Cardiac muscle cell (in vitro differentiated cells and primary cell): ENCODE measurements around the gene C14orf180. TPM values are rescaled to one million over a fixed set of nuclear protein-coding genes. Genes with fewer than 3 reads are reported as not detected.

Experiments
- DNase-seq, 2 donors: peaks; one replicate each; pipeline versions ENCODE4 v3.0.0 to v3.0.0-alpha.2; 2010 to 2017; ENCODE audit warnings: low read depth in 1 of 2, low spot score in 1 of 2
- H3K27ac ChIP-seq: fragments of 200-600 bp; sonication (generic); 2 replicates; pipeline ENCODE4 v1.5.1; 2016
- H3K27me3 ChIP-seq: fragments of 200-600 bp; sonication (generic); 2 replicates; pipeline ENCODE4 v1.6.0; 2016; ENCODE audit warnings: control low read depth
- H3K36me3 ChIP-seq: fragments of 200-600 bp; sonication (generic); 2 replicates; pipeline ENCODE4 v1.5.1; 2016; ENCODE audit warnings: control low read depth
- H3K4me1 ChIP-seq: fragments of 200-600 bp; sonication (generic); 2 replicates; pipeline ENCODE4 v1.8.1; 2017; ENCODE audit warnings: low read depth, mild to moderate bottlenecking, mixed run types
- H3K4me3 ChIP-seq: fragments of 200-600 bp; sonication (generic); 2 replicates; pipeline ENCODE4 v1.5.1; 2016; ENCODE audit warnings: mild to moderate bottlenecking
- H3K9me3 ChIP-seq: fragments of 200-600 bp; sonication (generic); 2 replicates; pipeline ENCODE4 v1.5.1; 2017; ENCODE audit warnings: low read depth, mild to moderate bottlenecking, control low read depth
- CTCF ChIP-seq: IDR thresholded peaks from 2 replicates; pipeline ENCODE4 v1.5.1; 2012; ENCODE audit warnings: low read depth, mild to moderate bottlenecking, low read length
- polyA plus RNA-seq: library from polyadenylated mRNA; unstranded; fragments of >200 nt; fragmentation: Nextera tagmentation; extraction: Ambion mirVana; gene quantifications from 2 replicates; pipeline ENCODE4 v1.2.1, GENCODE V29; 2016
- total RNA-seq: library from RNA; depleted of rRNA; stranded (reverse); fragments of >200 nt; gene quantifications from 2 replicates; pipeline ENCODE4 v1.2.3, GENCODE V29; 2016

The C14orf180 gene
- total and polyA plus RNA-seq, 2 experiments from 2014 or later = 17.1 to 19.7 TPM

GRCh38 chr14:104536942-104537612, 42.5 kb upstream of the C14orf180 start:
- DNase-seq = peak in 1 of 2 donors; percentile 57
- no peak overlapping the region for H3K27ac ChIP-seq
- no peak for TF ChIP-seq CTCF

GRCh38 chr14:104537613-104537988, 42.0 kb upstream of the C14orf180 start:
- no peaks in the 10 kb centered on the region for H3K36me3 ChIP-seq
- TF ChIP-seq CTCF = no peak
- H3K27me3 ChIP-seq = no peaks in the 10 kb centered on the region
- no peak overlapping the region for H3K27ac ChIP-seq
- H3K4me1 ChIP-seq = no peaks in the 10 kb centered on the region
- H3K4me3 ChIP-seq = no peak overlapping the region
- H3K9me3 ChIP-seq = no peaks in the 10 kb centered on the region
- DNase-seq = no peak

More at GRCh38 chr14:104536942-104537612, 42.5 kb upstream of the C14orf180 start:
- Histone ChIP-seq H3K9me3 (no peaks in the 10 kb centered on the region), H3K4me3 (no peak overlapping the region), H3K36me3 (no peaks in the 10 kb centered on the region), H3K27me3 (no peaks in the 10 kb centered on the region), H3K4me1 (no peaks in the 10 kb centered on the region)

DNA sequence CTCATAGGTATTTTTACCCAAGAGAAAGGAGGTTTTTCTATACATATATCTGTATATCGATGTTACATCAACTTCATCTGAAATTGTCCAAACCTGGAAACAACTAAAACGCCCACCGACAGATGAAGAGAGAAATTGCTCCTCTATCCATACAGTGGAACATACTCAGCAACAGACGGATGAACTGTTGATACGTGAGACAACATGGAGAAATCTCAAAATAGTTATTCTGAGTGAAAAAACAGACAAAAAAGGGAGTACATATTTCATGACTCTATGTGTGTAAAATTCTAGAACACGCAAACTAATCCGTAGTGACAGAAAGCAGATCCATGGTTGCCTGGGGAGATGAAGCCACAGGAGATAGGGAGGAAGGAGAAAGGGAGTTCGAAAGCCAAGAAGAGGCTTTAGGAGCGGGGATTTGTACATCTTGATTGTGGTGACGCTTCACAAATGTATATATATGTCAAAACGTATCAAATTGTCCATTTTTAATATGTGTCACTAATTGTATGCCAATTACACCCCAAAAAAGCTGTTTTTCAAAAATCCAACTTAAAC, 37.6 kb upstream of the C14orf180 start:
- H3K9me3 ChIP-seq = no peaks in the 10 kb centered on the region
- H3K4me1 ChIP-seq = no peaks in the 10 kb centered on the region
- no peak overlapping the region for H3K27ac ChIP-seq
- no peaks in the 10 kb centered on the region for H3K36me3 ChIP-seq
- TF ChIP-seq CTCF = no peak
- no peak for DNase-seq
- H3K4me3 ChIP-seq = no peak overlapping the region
- H3K27me3 ChIP-seq = no peaks in the 10 kb centered on the region

DNA sequence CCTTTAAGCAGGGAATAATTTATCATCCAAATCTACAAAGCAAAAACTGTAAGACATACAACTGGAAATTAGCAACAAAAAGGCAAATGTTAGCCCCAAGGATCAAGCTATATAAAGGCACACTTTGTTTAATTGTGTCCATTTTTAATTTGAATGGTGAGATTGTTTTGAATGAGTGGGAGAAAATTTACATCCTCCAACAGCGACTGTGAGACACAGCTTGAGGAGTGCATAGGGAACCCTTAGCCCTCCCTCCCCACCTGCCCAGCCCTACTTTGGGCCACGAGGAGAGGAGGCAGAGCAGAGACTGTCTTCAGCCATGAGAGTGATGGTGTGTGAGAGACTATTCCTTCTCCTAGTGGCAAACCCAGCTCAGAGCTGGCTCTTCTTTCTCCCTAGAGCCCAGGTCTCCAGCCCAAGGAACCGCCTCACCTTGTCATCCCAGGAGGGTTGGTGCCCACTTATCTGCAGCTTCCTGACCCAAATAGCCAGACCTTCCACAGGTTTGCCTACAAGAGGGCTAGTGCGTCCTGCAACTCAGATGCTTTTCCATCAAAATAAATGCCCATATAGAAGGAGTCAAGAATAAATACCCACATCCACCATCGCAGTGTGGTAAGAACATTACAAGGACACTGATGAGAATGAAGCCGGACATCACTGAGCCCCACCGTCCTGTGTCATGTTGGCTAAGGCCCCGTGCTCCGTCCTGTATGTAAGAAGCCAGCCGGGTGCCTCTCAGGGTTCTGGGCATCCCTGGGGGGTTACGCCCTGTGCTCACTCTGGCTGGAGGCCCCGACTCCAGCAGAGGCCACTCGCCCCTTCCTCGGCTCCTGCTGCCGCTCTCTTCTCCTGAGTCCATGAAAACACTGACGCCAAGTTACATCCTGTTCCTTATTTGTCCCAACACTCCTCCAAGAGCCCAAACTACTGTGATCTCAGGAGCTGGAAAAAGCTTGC, 36.4 kb upstream of the C14orf180 start:
- Histone ChIP-seq H3K27ac (no peak overlapping the region), H3K9me3 (no peaks in the 10 kb centered on the region), H3K36me3 (no peaks in the 10 kb centered on the region), H3K27me3 (no peaks in the 10 kb centered on the region), H3K4me3 (no peak overlapping the region), H3K4me1 (no peaks in the 10 kb centered on the region)
- DNase-seq = no peak
- TF ChIP-seq CTCF = no peak

- no peaks in the 10 kb centered on the region for H3K9me3 ChIP-seq
- no peak overlapping the region for H3K4me3 ChIP-seq
- no peak for DNase-seq
- no peaks in the 10 kb centered on the region for H3K27me3 ChIP-seq
- H3K4me1 ChIP-seq = no peaks in the 10 kb centered on the region
- no peaks in the 10 kb centered on the region for H3K36me3 ChIP-seq
- H3K27ac ChIP-seq = no peak overlapping the region
- TF ChIP-seq CTCF = no peak
Measured at GRCh38 chr14:104544362-104544961, 35.1 kb upstream of the C14orf180 start.
